ENCODE measurements around the gene TBC1D5. TPM values are rescaled to one million over a fixed set of nuclear protein-coding genes. Genes with fewer than 3 reads are reported as not detected.

Gene TBC1D5
- total RNA-seq, 1 experiment from 2014 or later = 33.9 TPM

GRCh38 chr3:17632401-17633100, 109.9 kb downstream of the TBC1D5 start (continued):
- no peak for TF ChIP-seq ATF3 (IDR thresholded peaks at IDR 0.05)

GRCh38 chr3:17631609-17632008, 110.8 kb downstream of the TBC1D5 start:
- Histone ChIP-seq H3K4me1 (ENCODE audit: control insufficient read depth in 1 of 2, insufficient read depth in 2 of 2, low read length in 2 of 2) (peaks cover 28 to 51% of the 10 kb centered on the region in 2 experiments), H3K79me2 (ENCODE audit: insufficient read depth, low read length) (peaks cover 23% of the 10 kb centered on the region), H3K9me2 (ENCODE audit: insufficient read depth) (no peaks in the 10 kb centered on the region), H4K20me1 (ENCODE audit: insufficient read depth) (0 out of 2 replicates have a peak, but pooled peaks cover 4% of the 10 kb centered on the region), H3K4me2 (ENCODE audit: low read length) (no peak overlapping the region), H3K4me3 (replicated peaks in 1 of 2; ENCODE audit: low read depth in 1 of 2, low read length in 2 of 2) (no peak overlapping the region), H3K27me3 (ENCODE audit: insufficient read depth, low read length) (no peaks in the 10 kb centered on the region), H3K9me3 (ENCODE audit: control insufficient read depth in 1 of 2, insufficient read depth in 1 of 2, low read depth in 1 of 2, low read length in 2 of 2) (no peaks in the 10 kb centered on the region), H3K36me3 (ENCODE audit: control insufficient read depth in 1 of 2, insufficient read depth in 2 of 2, low read length in 2 of 2) (no peaks in the 10 kb centered on the region), H2AFZ (ENCODE audit: low read depth, low read length, poor library complexity, severe bottlenecking) (no peak overlapping the region), H3K9ac (ENCODE audit: low read length) (no peak overlapping the region), H3K27ac (ENCODE audit: low read depth, low read length) (no peak overlapping the region)
- no peak for DNase-seq (ENCODE audit: low read depth, low spot score)
- no peak for ATAC-seq
- intact Hi-C loops (cut with micrococcal nuclease) = no loop called here
- BruUV-seq (replicated peaks) = no TSS peak
- ChIA-PET RAD21 (ENCODE audit: low non-redundant PET in 1 of 2, low total read pairs in 2 of 2, uncharacterized antibody in 2 of 2, unreplicated experiment in 2 of 2) (no interaction called here), CTCF (interaction anchor here (1.0 kb wide), 1 partner anchor 13 kb away, joined by 4 read pairs; no protein-coding TSS in a partner anchor), POLR2A (no interaction called here)
- TF ChIP-seq RAD21 (IDR thresholded peaks at IDR 0.05; ENCODE audit: low read depth) = no peak
- TF ChIP-seq ZFX (IDR thresholded peaks at IDR 0.05) = no peak
- TF ChIP-seq YY1 (IDR thresholded peaks at IDR 0.05; ENCODE audit: extremely low read depth, insufficient replicate concordance, low read depth, low read length) = no peak
- no peak for TF ChIP-seq EGR1 (IDR thresholded peaks at IDR 0.05; ENCODE audit: low read depth)
- no peak for TF ChIP-seq SIN3A (IDR thresholded peaks at IDR 0.05; ENCODE audit: low read depth)
- TF ChIP-seq CTCF (IDR thresholded peaks at IDR 0.05 in 2 of 3, conservative IDR thresholded peaks at IDR 0.05 in 1 of 3; ENCODE audit: borderline replicate concordance in 1 of 3, insufficient read depth in 1 of 3, low read depth in 2 of 3, low read length in 2 of 3) = no peak
- TF ChIP-seq ELF1 (IDR thresholded peaks at IDR 0.05; ENCODE audit: borderline replicate concordance, low read depth) = no peak
- no peak for TF ChIP-seq POLR2AphosphoS5 (IDR thresholded peaks at IDR 0.05; ENCODE audit: low read depth, low read length)
- no peak for TF ChIP-seq FOSL1 (IDR thresholded peaks at IDR 0.05; ENCODE audit: low read depth)
- no peak for TF ChIP-seq ATF3 (IDR thresholded peaks at IDR 0.05)
- no peak for TF ChIP-seq EZH2 (IDR thresholded peaks at IDR 0.05)
- TF ChIP-seq ZNF274 (IDR thresholded peaks at IDR 0.05; ENCODE audit: low read depth, low read length) = no peak
- TF ChIP-seq REST (IDR thresholded peaks at IDR 0.05; ENCODE audit: low read depth) = no peak
- no peak for TF ChIP-seq MAX (IDR thresholded peaks at IDR 0.05)
- no peak for TF ChIP-seq SP1 (IDR thresholded peaks at IDR 0.05; ENCODE audit: low read depth)
- no peak for TF ChIP-seq SRF (IDR thresholded peaks at IDR 0.05; ENCODE audit: low read depth)
- no peak for TF ChIP-seq JUND (IDR thresholded peaks at IDR 0.05)
- no peak for TF ChIP-seq EZH2phosphoT487 (IDR thresholded peaks at IDR 0.05; ENCODE audit: borderline replicate concordance)
- TF ChIP-seq TCF7L2 (IDR thresholded peaks at IDR 0.05; ENCODE audit: borderline replicate concordance, extremely low read depth, insufficient read depth, insufficient read length) = no peak

Measured in HCT116 (cell line).